GM19463 (cell line): Measurements from ENCODE around the gene TSPEAR.

Experiments used
- ATAC-seq: cut with Tn5 transposase; IDR thresholded peaks from one replicate; pipeline ENCODE4 v1.9.1; 2021; ENCODE audit warnings: mild to moderate bottlenecking, moderate library complexity; ENCODE audit not compliant: unreplicated experiment

Gene TSPEAR

DNA sequence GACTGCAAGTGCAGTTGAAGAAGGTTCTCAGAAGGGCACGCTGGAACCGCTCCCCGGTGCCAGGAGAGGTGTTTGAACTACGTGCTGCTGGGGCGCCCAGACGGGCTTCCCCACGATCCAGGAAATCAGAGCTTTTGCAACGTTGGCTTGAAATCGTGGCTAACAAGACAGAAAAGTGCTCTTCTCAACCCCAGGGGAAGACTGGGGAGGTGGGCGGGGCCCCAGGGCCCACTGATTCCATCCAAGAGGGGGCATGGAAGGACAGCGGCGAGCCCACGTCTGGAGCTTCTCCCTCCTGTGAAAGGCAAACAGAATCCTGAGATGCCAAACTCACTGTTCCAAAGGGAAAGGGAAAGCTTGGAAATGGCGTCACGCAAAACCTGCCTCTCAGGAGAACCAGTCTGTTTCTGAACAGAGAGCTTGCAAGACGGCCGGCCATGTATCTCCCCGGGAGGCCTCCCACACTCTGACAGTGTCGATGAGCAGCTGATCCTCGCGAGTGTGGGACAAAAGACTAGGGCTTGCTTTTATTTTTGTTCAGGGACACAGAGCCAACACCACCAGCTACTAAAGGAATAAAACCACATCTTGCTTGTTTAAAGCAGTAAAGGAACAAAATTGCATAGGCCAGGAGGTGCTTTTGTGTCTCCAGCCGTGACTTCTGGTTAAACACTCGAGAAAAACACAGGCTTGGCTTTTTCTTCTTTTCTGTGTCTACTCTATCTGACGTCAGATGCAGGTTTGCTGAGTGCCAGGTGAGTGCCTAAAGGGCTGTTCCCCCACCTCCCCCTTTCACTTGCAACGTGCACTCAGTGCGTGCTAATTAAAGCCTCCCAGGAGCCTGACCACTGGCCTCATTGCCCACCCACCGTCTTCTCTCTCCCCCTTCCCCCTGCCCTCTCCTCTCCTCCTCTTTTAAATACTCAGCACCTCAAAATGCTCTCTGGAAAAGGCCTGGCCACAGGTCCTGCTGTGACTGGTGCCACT lies 214.5 kb downstream of the TSPEAR start:
- ATAC-seq, result no peak

DNA sequence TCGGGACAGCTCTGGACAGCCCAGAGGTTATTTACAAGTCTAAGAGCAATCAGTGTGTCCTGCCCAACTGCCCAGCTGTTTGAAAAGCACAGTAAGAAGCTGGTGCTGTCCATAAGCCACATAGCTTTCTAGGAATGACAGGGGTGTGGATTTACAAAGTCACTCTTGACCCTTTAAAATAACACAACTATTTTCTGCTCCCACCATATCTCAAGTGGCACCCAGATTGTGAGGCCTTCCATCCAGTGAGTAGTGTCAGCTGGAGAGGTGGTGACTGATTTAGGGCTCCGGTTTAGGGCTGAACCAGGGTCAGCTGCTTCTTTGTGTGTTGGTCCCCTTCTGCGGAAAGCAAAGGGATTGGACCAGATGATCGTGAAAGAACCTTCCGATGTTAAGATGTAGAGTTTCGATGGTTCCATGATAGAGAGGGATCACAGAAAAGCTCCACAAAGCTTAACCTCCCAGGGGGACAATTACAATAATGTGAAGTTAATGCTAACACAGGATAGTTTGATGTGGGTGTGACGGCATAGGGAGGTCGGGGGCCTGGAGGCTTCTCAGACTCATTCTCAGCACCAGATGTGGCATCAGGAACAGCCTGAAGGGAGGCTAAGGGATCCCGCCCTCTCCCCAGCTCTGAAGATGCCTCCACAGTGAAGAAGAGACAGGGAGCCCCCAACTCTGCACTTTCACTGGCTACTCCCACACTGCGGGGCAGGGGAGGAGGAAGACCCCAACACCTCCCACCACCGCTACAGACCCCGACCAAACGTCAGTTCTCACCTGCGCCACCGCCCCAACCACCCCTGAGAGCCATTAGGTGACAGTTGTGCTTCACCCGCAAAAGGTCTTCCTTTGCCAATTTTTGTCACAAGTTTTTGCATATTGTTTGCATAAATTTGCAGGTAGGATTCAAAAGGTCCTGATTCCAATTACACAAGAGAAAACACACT lies 215.5 kb downstream of the TSPEAR start:
- ATAC-seq, result no peak

GRCh38 chr21:44494956-44495355 lies 216.4 kb downstream of the TSPEAR start:
- ATAC-seq, result no peak

DNA sequence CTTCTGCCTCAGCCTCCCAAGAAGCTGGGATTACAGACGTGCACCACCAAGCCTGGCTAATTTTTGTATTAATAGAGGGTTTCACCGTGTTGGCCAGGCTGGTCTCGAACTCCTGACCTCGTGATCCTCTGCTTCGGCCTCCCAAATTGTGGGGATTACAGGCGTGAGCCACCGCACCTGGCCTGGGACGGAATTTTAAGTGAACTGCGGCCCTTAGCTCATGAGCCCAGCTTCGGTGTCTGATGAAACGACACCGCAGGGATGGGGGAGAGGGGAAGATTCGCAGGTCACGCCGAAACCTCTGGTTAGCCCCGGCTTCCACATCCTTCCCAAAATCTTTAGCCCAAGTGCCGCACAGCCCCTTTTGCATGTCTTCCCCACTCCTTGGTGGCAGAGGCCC lies 217.0 kb downstream of the TSPEAR start:
- ATAC-seq, result no peak

- no peak for ATAC-seq
Observed at GRCh38 chr21:44492567-44493385, 218.6 kb downstream of the TSPEAR start.

- no peak for ATAC-seq
Observed at GRCh38 chr21:44490816-44491215, 220.6 kb downstream of the TSPEAR start.

DNA sequence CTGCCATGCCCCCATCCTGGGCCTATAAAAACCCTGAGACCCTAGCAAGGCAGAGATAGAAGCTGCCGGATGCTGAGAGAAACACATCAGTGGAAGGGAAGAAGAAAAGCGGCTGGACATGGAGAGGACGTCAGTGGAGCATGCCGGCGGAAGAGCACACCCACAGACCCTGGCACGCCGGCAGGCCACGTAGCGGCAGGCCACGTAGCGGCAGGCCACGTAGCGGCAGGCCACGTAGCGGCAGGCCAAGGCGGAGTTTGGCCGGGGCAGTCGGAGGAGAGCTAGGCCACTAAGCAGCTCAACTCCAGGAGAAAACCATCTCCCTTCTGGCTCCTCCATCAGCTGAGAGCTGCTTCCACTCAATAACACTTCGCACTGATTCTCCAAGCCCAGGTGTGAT lies 221.0 kb downstream of the TSPEAR start:
- no peak for ATAC-seq

GRCh38 chr21:44489962-44490361 lies 221.4 kb downstream of the TSPEAR start:
- ATAC-seq, result no peak

DNA sequence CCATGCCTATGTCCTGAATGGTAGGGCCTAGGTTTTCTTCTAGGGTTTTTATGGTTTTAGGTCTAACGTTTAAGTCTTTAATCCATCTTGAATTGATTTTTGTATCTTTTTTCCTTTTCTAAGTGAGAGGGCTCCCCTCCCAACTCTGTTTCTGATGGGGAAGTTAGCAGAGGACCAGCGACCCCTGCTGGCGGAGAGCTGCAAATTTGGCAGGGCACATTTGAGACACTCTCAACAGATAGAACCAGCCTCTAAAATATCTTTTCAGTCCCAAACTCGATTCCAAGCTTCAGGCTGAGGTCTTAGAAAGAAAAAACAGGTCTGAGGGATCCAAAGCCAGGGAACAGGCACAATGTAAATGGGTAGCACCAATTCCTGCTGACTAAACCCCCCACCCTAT lies 223.5 kb downstream of the TSPEAR start:
- ATAC-seq, result no peak

DNA sequence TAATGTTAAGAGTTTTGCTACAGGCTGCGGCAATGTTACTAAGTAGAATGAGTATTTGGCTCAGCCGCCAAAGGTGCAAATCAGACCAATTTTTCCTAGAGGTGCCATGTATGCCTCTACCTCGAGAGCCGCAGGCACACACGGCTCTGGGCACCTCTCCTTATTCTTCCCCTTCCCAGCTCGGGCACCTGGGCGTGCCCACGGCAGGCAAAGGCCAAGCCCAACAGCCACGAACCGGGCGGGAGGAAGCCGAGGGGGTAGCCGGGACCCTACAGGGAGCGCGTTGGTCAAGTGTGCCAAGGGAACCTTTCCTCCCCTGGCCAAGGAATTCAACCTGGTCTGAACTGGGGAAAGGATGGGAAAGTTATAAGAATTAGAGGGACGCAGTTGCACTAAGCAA lies 225.1 kb downstream of the TSPEAR start:
- no peak for ATAC-seq

GRCh38 chr21:44485796-44486195 lies 225.6 kb downstream of the TSPEAR start:
- no peak for ATAC-seq

DNA sequence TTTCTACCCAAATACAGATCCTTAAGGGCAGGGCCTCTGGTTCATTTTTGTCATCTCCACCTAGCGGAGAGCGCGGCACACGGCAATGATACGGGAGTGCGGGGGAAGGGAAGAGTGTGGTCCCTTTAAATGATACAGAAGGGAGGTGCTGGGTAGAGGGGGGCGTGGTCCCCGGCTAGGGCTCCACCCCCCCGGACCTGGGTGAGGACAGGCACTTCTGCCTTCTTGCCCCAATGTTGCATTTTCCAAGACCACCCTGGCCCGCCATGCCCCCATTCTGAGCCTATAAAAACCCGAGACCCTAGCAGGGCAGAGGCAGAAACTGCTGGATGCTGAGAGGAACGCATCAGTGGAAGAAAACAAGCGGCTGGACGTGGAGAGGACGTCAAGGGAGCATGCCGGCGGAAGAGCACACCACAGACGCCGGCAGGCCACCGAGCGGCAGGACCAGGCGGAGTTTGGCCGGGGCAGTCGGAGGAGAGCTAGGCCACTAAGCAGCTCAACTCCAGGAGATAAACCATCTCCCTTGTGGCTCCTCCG lies 226.0 kb downstream of the TSPEAR start:
- no peak for ATAC-seq

- ATAC-seq, result no peak
Observed at GRCh38 chr21:44484498-44485253, 226.7 kb downstream of the TSPEAR start.

GRCh38 chr21:44483288-44484237 lies 227.8 kb downstream of the TSPEAR start:
- ATAC-seq, result no peak

GRCh38 chr21:44482581-44483287 lies 228.6 kb downstream of the TSPEAR start:
- no peak for ATAC-seq

GRCh38 chr21:44480200-44481053 lies 230.9 kb downstream of the TSPEAR start:
- ATAC-seq, result no peak
